H1 (cell line): ENCODE data around the gene PNLIPRP1. TPM values are rescaled to one million over a fixed set of nuclear protein-coding genes. Genes with fewer than 3 reads are reported as not detected.

Source experiments
- CHD1 ChIP-seq: IDR thresholded peaks from 2 replicates; pipeline ENCODE4 v1.6.1; 2012; ENCODE audit warnings: low read depth, low read length, improper control_type of control experiment
- GABPA ChIP-seq: IDR thresholded peaks from 2 replicates; pipeline ENCODE4 v1.6.1; 2011; ENCODE audit warnings: mild to moderate bottlenecking, low read length, moderate library complexity, borderline replicate concordance; ENCODE audit not compliant: insufficient read depth
- JUN ChIP-seq: IDR thresholded peaks from 2 replicates; pipeline ENCODE4 v1.6.1; 2011; ENCODE audit warnings: low read depth, mild to moderate bottlenecking, improper control_type of control experiment, low read length
- KDM1A ChIP-seq: fragments of 200-600, 300-600 bp; sonication (generic); IDR thresholded peaks from 2 replicates; pipeline ENCODE4 v1.7.1; 2016; ENCODE audit warnings: mild to moderate bottlenecking, low read length, borderline replicate concordance
- RBBP5 ChIP-seq: IDR thresholded peaks from 2 replicates; pipeline ENCODE4 v1.7.1; 2012; ENCODE audit warnings: low read depth, mild to moderate bottlenecking, inconsistent platforms, low read length, moderate library complexity, borderline replicate concordance
- RXRA ChIP-seq: IDR thresholded peaks from 2 replicates; pipeline ENCODE4 v1.6.1; 2011; ENCODE audit warnings: low read depth, mild to moderate bottlenecking, low read length, moderate library complexity; ENCODE audit not compliant: insufficient read depth
- TCF12 ChIP-seq: IDR thresholded peaks from 2 replicates; pipeline ENCODE4 v1.6.1; 2011; ENCODE audit warnings: low read depth, mild to moderate bottlenecking, low read length
- polyA plus RNA-seq, 7 experiments: library from polyadenylated mRNA; depleted of rRNA in 3 of 7; stranded (reverse) in 5 of 7; unstranded in 2 of 7; fragments of >200 nt in 5 of 7; fragments of 200-250 nt in 2 of 7; gene quantifications; 1 replicate in 5 of 7; 2 replicates in 1 of 7; 4 replicates in 1 of 7; pipeline versions ENCODE4 v1.2.1 to v1.2.3, GENCODE V29; 2011 to 2013; ENCODE audit warnings: missing spikeins in 2 of 7, mixed read lengths in 2 of 7
- total RNA-seq: library from RNA; stranded (reverse); fragmentation: NEBNext Ultra II Directional; extraction: Animal tissue kit (Norgen Biotek cat#: 25700); gene quantifications from 2 replicates; pipeline ENCODE4 v1.2.1, GENCODE V29; 2021

Gene PNLIPRP1
- total and polyA plus RNA-seq, 2 of the 8 experiments (the other 6 are each of a cell fraction or from before 2014, with no cell fraction given), result not detected

- no peak for TF ChIP-seq JUN
- TF ChIP-seq RXRA, result no peak
- no peak for TF ChIP-seq CHD1
- no peak for TF ChIP-seq TCF12
- TF ChIP-seq RBBP5, result no peak
- no peak for TF ChIP-seq GABPA
- TF ChIP-seq KDM1A, result no peak
Measured at GRCh38 chr10:116548301-116548700, 42.5 kb upstream of the PNLIPRP1 start (continued).
